ELR (cell line): ENCODE data around the gene KCND2.
"Not testable (repeated sequence)": the region's sequence is repeated elsewhere in the genome, so short reads cannot be mapped to it uniquely, and the experiment has no call there.

Experiments
- DNase-seq: peaks from one replicate; pipeline ENCODE4 v3.0.0-alpha.2; 2015; ENCODE audit warnings: low read depth

The KCND2 gene

DNA sequence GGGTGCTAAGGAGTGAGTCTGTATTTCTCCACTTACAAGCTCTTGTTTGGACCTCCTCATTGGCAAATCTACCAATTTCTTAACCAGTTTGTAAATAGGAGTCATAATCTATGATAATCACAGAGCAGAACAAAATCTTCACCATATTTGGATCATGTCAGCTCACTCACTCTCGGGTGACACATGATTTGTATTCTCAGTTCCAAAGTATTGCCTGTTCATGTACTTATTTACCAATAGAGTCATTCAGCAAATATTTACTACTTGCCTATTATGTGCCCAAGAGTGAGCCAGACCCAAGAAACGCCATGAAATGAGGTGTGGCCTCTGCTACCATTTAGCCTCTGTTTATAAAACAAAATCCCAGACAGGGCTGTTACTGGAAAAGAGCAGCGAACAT is 470.2 kb downstream of the KCND2 start:
- DNase-seq: no peak

DNA sequence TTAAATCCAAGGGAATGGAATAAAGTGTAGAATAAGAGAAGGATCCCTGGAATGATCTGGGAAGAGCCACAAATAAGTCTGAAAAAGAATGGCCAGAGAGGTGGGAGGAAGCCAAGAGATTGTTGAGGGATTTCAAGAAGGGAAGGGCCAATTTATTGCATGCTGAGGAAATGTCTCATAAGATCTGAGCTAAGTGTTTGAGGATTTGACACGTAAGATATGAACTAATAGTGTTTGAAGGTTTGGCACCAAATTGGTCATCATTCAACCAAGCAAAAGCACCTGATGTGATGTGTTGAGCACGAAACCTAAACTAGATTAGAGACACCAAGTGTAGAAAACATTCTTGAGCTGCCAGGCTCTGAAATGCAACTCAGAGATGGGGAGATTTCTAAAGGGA is 487.1 kb downstream of the KCND2 start:
- no peak for DNase-seq

- DNase-seq: no peak
These were observed 487.9 kb downstream of the KCND2 start for GRCh38 chr7:120760851-120761250.

- DNase-seq: no peak
These were observed 497.2 kb downstream of the KCND2 start for GRCh38 chr7:120770206-120770605.

DNA sequence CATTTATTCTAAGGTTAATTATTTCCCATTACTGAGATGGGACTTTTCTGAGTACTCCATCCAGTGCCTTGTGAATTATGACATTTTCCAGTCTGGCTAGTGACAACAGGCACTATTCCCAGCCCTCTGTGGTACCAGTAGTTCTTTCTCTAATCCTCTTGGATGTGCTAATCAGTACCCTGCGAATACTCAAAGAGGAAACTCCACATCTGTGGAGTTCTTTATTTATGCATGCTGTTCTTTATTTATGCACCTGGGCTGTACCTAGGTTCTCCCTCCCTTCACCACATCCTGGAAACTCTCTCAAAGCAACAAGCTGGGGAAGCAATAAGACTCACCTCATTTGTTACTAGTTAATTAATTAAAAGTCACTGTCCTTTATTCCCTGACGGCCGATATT is 501.5 kb downstream of the KCND2 start:
- DNase-seq: no peak

- DNase-seq: no peak
These were observed 502.8 kb downstream of the KCND2 start for GRCh38 chr7:120775755-120776154.

DNA sequence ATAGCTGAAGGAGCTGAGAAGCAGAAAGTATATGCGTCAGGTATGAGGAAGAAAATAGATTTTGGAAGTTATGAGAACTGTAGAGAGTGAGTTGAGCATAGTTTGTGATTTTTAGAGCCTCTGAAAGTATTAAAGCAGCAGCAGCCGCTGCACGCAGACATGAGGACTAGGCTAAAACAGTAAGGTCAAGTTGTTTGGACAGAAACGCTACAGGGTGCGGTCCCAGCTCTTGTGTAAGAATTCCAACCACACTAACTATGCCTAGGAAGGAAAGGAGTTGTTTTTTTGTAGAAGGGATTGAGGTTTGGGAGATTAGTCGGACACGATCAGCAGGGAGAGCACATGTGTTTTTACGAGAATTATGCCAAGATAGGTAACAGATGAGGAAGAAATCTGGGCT is 506.1 kb downstream of the KCND2 start:
- DNase-seq: not testable (repeated sequence)

- not testable (repeated sequence) for DNase-seq
These were observed 507.5 kb downstream of the KCND2 start for GRCh38 chr7:120780451-120780850.

DNA sequence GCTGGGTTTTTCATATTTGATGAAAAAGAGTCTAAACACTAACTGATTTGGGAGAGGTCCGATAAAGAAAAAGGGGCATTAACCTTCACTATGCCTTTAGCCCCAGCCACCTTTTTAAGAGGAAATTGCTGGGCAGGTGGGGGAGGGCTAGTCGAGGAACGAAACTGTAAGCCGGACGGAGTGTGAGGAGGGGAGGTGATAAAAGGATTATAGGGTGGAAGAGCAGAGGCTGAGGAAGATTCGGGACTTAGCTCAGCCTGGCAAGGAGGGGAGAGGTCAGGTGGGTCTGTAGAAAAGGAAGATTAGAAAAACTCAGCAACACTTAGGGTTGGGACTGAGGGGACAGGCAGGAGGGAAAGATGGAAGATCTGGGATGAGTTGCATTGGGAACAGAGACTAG is 508.0 kb downstream of the KCND2 start:
- DNase-seq: no peak

- DNase-seq: not testable (repeated sequence)
These were observed 508.9 kb downstream of the KCND2 start for GRCh38 chr7:120781924-120782323.

GRCh38 chr7:120783273-120783672 is 510.3 kb downstream of the KCND2 start:
- DNase-seq: no peak

- no peak for DNase-seq
These were observed 510.7 kb downstream of the KCND2 start for GRCh38 chr7:120783721-120784120.

- no peak for DNase-seq
These were observed 512.1 kb downstream of the KCND2 start for GRCh38 chr7:120785095-120785494.

DNA sequence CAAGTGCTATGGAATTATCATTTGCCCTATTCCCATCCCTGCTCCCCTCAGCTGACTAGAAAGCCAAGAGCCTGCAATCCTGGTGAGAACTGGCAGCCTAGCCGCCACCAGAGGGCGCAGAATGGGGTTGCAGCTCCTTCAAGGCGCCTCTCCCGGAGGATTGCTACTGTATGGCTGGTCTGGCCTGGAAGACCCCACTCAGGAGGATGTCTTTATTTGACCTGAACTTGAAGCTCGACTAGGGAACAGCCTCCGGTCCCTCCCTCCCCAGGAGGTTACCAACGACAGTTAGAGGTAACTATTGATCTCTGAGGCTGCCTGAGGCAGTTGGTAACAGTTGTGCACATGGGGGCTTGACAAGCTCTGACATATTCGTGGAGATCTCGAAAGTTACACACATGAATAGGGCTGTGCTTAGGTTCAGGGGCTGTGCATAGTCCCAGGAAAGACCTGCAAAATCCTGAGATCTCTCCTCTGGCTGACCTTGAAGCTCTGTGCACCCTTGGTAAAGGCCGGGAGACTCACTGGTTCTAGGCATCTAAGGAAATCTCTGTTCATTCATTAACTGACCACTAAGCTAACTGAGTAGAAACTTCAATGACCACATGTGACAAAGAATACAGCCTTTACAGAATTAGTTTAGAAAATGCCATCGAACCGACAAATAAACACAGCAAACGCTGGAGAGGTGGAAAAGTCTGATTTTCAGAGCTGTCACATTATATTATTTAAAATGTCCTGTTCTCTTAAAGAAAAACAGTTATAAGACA is 519.3 kb downstream of the KCND2 start:
- DNase-seq: peak; percentile 75

GRCh38 chr7:120792861-120793130 is 519.8 kb downstream of the KCND2 start:
- no peak for DNase-seq

DNA sequence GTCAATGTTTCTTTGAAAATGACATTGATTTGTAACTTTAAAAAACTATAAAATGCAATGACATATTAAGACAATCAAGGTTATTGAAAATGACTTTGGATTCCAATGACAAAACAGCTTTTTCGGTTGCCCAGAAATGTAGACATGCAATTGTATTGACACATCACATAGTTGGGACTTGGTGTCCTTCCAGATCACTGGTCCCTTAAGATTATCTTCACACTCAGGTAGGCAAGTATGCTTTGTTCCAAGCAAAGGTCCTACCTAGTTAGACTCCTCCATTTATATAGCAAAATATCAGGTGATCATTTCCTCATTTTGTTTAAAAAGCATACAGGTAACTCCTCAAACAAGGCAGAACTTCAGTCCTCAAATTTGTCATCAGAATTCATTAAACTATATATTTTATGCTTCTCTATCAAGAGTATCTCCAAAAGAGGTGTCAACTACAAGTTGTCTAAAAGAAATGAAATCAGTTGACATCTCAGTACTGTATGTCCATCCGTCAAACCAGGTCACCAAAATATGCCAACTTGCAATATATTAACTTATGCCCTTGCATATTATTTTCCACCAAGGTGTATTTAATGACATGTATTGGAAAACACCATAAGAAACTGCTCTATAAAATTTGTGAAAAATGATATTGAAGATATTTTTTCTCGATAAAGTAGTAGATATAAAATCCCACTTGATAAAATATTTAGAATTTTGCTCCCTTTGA is 520.4 kb downstream of the KCND2 start:
- DNase-seq: no peak

GRCh38 chr7:120794106-120794729 is 521.2 kb downstream of the KCND2 start:
- DNase-seq: no peak

DNA sequence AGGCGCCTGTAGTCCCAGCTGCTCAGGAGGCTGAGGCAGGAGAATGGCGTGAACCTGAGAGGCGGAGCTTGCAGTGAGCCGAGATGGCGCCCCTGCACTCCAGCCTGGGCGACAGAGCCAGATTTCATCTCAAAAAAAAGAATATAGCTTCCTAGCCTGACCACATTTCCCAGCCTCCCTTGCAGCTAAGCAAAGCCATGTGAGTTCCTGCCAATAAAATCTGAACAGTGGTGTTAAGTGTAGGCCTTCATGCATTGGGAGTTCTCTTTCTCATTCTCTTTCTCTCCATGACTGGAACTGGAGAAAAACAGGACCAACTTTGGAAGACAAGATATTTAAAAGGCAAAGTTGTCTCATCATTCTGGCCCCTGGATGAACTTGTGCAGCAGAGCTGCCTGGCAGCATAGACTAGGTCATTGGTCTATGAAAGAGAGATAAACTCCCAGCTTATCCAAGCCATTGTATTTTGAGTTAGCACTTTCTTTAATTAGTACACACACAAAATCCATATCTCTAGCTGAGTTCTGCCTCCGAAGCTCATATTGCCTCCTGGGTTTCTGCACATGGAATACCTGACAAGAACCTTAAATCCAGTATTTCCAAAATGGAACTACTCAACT is 524.2 kb downstream of the KCND2 start:
- DNase-seq: no peak

DNA sequence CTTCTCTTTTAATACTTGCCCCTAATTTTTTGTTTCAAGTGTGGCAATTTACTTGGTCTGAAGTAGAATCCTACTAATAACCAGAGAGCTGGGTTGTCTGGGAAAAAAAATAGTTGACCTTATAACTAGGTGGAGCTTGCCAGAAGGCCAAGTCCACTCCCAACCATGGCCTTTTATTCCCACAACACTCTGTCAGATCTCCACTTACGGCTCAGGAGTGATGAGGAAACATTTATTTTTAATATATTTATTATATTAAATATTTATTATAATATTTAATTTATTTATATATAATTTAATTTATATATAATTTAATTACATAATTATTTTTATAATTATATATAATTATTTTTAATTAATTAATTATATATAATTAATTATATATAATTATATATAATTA is 526.2 kb downstream of the KCND2 start:
- DNase-seq: no peak
